Chondrocyte (in vitro differentiated cells): ENCODE measurements around the gene CDIPT. TPM values are rescaled to one million over a fixed set of nuclear protein-coding genes. Genes with fewer than 3 reads are reported as not detected.

Experiments
- DNase-seq: peaks from one replicate; pipeline ENCODE4 v3.0.0; 2021; ENCODE audit warnings: mixed read lengths, low spot score
- H3K27ac Mint-ChIP-seq: one replicate; pipeline ENCODE4 v1.8.0; 2021; ENCODE audit warnings: mild to moderate bottlenecking, moderate library complexity, mixed read lengths; ENCODE audit not compliant: unreplicated experiment
- H3K27me3 Mint-ChIP-seq: 2 replicates; pipeline ENCODE4 v1.8.0; 2021; ENCODE audit warnings: low read depth, mixed read lengths
- H3K36me3 Mint-ChIP-seq: 2 replicates; pipeline ENCODE4 v1.8.0; 2021; ENCODE audit warnings: low read depth, mixed read lengths
- H3K4me1 Mint-ChIP-seq: 2 replicates; pipeline ENCODE4 v1.8.0; 2021; ENCODE audit warnings: low read depth, mild to moderate bottlenecking, mixed read lengths
- H3K4me3 Mint-ChIP-seq: one replicate; pipeline ENCODE4 v1.8.0; 2021; ENCODE audit warnings: mild to moderate bottlenecking, moderate library complexity, mixed read lengths; ENCODE audit not compliant: unreplicated experiment
- H3K9me3 Mint-ChIP-seq: 2 replicates; pipeline ENCODE4 v1.8.0; 2021; ENCODE audit warnings: low read depth, mixed read lengths
- CTCF ChIP-seq: fragments of 200-600 bp; sonication (generic); IDR thresholded peaks from 2 replicates; pipeline ENCODE4 v1.5.0; 2021; ENCODE audit warnings: antibody characterized with exemption, mild to moderate bottlenecking, moderate library complexity
- total RNA-seq: library from RNA; stranded (reverse); gene quantifications from 3 replicates; pipeline ENCODE4 v1.2.1, GENCODE V29; 2021

Gene CDIPT
- total RNA-seq, 1 donor from 2014 or later = 79.7 TPM

DNA sequence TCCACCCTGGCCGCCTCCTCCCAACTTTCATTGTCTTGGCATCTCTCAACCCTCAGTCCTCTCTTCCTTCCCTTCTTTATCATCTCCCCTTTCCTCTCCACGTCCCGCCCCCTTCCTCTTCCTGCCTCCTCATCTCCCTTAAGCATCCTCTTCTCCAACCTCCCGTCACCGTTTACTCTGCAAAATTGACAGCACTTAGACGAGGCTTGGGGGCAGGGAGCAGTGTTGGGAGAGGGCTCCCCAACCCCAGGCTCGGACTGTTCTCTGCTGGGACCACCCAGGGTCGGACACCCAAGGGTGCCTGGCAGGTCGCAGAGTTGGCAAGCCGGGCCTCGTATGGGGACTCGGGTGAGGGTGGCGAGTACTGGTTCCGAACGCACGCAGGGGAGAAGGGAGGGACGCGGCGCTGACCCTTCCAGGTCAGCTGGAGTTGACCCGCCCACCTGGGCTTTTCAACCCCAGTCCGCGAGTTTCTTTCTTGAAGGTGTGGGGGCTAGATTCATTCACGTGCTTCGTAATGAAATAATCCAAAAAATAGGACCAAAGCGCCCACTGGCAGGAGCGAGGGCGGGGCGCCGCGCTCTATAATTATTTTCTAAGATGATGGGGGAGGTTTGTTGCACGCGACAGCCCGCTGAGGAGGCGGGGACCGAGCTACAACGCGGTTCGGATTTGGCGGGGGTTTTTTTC is 47.8 kb downstream of the CDIPT start:
- peaks cover 71% of the 10 kb centered on the region for H3K4me1 Mint-ChIP-seq
- peaks cover 12% of the 10 kb centered on the region for H3K36me3 Mint-ChIP-seq
- H3K4me3 Mint-ChIP-seq = peak overlapping the region; percentile 88
- DNase-seq = no peak
- H3K27me3 Mint-ChIP-seq = no peaks in the 10 kb centered on the region
- H3K9me3 Mint-ChIP-seq = no peaks in the 10 kb centered on the region
- TF ChIP-seq CTCF = no peak
- peak overlapping the region; percentile 95 for H3K27ac Mint-ChIP-seq

DNA sequence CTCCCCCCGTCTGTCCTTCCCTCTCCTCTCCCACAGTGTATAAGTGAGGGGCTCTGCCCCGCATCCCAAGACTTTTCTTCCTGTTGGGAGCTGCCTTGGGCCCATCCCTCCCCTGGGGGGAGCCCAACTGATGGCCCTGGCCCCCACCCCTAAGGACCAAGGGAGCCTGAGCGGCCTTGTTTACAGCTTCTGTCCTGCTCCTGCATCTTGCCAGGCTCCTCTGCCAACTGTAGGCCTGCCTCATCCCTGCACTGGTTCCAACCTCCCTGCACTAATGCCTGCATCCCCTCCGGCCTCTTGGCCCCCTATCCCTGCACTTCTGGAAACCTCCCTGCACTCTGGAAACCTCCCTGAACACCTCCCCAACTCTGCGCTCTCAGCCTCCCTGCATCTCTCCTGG is 48.4 kb downstream of the CDIPT start:
- H3K27ac Mint-ChIP-seq = peak overlapping the region; percentile 95
- H3K4me3 Mint-ChIP-seq = peak overlapping the region; percentile 88
- H3K36me3 Mint-ChIP-seq = peaks cover 13% of the 10 kb centered on the region
- no peaks in the 10 kb centered on the region for H3K27me3 Mint-ChIP-seq
- H3K4me1 Mint-ChIP-seq = peaks cover 71% of the 10 kb centered on the region
- H3K9me3 Mint-ChIP-seq = no peaks in the 10 kb centered on the region
- TF ChIP-seq CTCF = no peak
- DNase-seq = no peak

DNA sequence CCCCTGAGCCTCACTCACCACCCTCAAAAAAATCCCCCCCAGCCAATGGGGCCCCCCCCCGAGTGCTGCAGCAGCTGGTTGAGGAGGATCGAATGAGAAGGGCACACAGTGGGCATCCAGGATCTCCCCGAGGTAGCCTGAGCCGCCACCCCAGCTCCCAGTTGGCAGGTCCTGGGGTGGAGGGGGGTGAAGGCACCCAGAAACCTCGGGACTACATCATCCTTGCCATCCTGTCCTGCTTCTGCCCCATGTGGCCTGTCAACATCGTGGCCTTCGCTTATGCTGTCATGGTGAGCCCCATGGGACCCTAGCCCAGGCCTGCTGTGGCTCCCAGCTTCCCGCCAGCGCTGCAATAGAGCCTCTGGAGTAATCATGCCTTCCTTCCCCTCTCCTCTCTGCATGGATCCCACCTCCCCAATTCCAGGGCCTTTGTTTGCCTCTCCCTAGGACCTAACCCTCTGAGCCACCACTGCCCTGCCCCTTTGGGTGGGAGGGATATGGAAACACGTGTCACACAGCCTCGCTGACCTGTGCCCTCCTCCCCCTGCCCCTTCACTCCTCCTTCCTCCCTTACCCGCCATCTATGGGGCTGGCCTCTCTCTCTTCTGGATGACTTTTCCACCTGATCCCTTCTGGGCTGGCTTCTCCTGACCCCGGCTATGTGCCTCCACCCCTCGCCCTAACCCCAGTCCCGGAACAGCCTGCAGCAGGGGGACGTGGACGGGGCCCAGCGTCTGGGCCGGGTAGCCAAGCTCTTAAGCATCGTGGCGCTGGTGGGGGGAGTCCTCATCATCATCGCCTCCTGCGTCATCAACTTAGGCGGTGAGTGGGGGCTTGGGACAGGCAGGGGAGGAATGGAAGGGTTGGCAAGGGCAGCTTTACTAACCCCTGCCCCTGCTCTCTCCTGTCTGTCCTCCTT is 49.1 kb downstream of the CDIPT start:
- H3K4me1 Mint-ChIP-seq = peaks cover 68% of the 10 kb centered on the region
- no peak for DNase-seq
- no peak overlapping the region for H3K4me3 Mint-ChIP-seq
- no peaks in the 10 kb centered on the region for H3K9me3 Mint-ChIP-seq
- TF ChIP-seq CTCF = no peak
- no peaks in the 10 kb centered on the region for H3K27me3 Mint-ChIP-seq
- peak overlapping the region; percentile 49 for H3K27ac Mint-ChIP-seq
- H3K36me3 Mint-ChIP-seq = peaks cover 8% of the 10 kb centered on the region

DNA sequence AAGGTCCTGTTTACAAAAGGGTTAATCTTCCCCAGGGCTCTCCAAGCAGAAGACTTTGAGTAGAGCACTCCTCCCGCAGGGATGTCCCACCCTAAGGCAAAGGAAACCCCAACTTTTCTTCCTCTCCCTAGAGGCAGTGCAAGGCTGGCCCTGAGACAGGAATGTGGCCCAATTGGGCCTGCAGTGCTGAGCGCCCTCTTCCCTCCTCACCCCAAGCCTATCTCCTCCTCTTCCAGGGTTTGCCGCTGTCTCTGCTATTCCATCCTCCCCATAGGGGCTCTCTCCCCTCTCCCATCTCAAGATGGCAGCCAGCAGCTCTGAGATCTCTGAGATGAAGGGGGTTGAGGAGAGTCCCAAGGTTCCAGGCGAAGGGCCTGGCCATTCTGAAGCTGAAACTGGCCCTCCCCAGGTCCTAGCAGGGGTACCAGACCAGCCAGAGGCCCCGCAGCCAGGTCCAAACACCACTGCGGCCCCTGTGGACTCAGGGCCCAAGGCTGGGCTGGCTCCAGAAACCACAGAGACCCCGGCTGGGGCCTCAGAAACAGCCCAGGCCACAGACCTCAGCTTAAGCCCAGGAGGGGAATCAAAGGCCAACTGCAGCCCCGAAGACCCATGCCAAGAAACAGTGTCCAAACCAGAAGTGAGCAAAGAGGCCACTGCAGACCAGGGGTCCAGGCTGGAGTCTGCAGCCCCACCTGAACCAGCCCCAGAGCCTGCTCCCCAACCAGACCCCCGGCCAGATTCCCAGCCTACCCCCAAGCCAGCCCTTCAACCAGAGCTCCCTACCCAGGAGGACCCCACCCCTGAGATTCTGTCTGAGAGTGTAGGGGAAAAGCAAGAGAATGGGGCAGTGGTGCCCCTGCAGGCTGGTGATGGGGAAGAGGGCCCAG is 50.0 kb downstream of the CDIPT start:
- H3K27me3 Mint-ChIP-seq = no peaks in the 10 kb centered on the region
- no peak for DNase-seq
- H3K9me3 Mint-ChIP-seq = no peaks in the 10 kb centered on the region
- TF ChIP-seq CTCF = no peak
- H3K4me3 Mint-ChIP-seq = peak overlapping the region; percentile 82
- H3K36me3 Mint-ChIP-seq = peaks cover 9% of the 10 kb centered on the region
- peaks cover 73% of the 10 kb centered on the region for H3K4me1 Mint-ChIP-seq
- H3K27ac Mint-ChIP-seq = peak overlapping the region; percentile 97
